Cardiac muscle cell (in vitro differentiated cells and primary cell): ENCODE measurements around the gene OPN4. TPM values are rescaled to one million over a fixed set of nuclear protein-coding genes. Genes with fewer than 3 reads are reported as not detected.

Experiments
- DNase-seq, 2 donors: peaks; one replicate each; pipeline versions ENCODE4 v3.0.0 to v3.0.0-alpha.2; 2010 to 2017; ENCODE audit warnings: low read depth in 1 of 2, low spot score in 1 of 2
- H3K27ac ChIP-seq: fragments of 200-600 bp; sonication (generic); 2 replicates; pipeline ENCODE4 v1.5.1; 2016
- H3K27me3 ChIP-seq: fragments of 200-600 bp; sonication (generic); 2 replicates; pipeline ENCODE4 v1.6.0; 2016; ENCODE audit warnings: control low read depth
- H3K36me3 ChIP-seq: fragments of 200-600 bp; sonication (generic); 2 replicates; pipeline ENCODE4 v1.5.1; 2016; ENCODE audit warnings: control low read depth
- H3K4me1 ChIP-seq: fragments of 200-600 bp; sonication (generic); 2 replicates; pipeline ENCODE4 v1.8.1; 2017; ENCODE audit warnings: low read depth, mild to moderate bottlenecking, mixed run types
- H3K4me3 ChIP-seq: fragments of 200-600 bp; sonication (generic); 2 replicates; pipeline ENCODE4 v1.5.1; 2016; ENCODE audit warnings: mild to moderate bottlenecking
- H3K9me3 ChIP-seq: fragments of 200-600 bp; sonication (generic); 2 replicates; pipeline ENCODE4 v1.5.1; 2017; ENCODE audit warnings: low read depth, mild to moderate bottlenecking, control low read depth
- polyA plus RNA-seq: library from polyadenylated mRNA; unstranded; fragments of >200 nt; fragmentation: Nextera tagmentation; extraction: Ambion mirVana; gene quantifications from 2 replicates; pipeline ENCODE4 v1.2.1, GENCODE V29; 2016
- total RNA-seq: library from RNA; depleted of rRNA; stranded (reverse); fragments of >200 nt; gene quantifications from 2 replicates; pipeline ENCODE4 v1.2.3, GENCODE V29; 2016
- TF ChIP-seq, protein P1 (sequence below): IDR thresholded peaks from 2 replicates; pipeline ENCODE4 v1.5.1; 2012; ENCODE audit warnings: low read depth, mild to moderate bottlenecking, low read length

Gene OPN4
- total and polyA plus RNA-seq, 2 experiments from 2014 or later: 0.18 TPM; not detected in 1

DNA sequence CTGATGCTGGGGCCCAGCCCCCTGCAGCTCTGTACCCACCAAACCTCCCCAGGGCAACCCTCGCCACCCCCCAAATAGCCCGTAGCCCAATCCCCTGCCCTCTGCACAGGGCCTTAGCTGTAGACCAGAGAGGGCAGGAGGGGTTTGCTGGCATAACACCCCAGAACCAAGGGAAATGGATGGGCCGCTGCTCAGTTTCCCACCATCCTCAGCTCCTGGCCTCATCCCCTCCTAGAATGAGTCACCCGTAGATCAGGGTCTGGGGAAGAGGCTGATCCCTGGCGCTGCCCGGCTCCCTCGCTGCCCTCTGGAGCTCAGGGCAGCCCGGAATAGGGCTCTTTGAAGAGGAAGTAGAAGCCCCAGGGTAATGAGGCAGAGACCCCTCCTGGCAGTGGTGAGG is 45.2 kb downstream of the OPN4 start:
- H3K9me3 ChIP-seq: no peaks in the 10 kb centered on the region
- H3K27me3 ChIP-seq: no peaks in the 10 kb centered on the region
- DNase-seq: no peak
- TF ChIP-seq, protein P1, sequence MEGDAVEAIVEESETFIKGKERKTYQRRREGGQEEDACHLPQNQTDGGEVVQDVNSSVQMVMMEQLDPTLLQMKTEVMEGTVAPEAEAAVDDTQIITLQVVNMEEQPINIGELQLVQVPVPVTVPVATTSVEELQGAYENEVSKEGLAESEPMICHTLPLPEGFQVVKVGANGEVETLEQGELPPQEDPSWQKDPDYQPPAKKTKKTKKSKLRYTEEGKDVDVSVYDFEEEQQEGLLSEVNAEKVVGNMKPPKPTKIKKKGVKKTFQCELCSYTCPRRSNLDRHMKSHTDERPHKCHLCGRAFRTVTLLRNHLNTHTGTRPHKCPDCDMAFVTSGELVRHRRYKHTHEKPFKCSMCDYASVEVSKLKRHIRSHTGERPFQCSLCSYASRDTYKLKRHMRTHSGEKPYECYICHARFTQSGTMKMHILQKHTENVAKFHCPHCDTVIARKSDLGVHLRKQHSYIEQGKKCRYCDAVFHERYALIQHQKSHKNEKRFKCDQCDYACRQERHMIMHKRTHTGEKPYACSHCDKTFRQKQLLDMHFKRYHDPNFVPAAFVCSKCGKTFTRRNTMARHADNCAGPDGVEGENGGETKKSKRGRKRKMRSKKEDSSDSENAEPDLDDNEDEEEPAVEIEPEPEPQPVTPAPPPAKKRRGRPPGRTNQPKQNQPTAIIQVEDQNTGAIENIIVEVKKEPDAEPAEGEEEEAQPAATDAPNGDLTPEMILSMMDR: no peak
- H3K4me3 ChIP-seq: no peak overlapping the region
- H3K27ac ChIP-seq: peak overlapping the region; percentile 77
- no peaks in the 10 kb centered on the region for H3K4me1 ChIP-seq
- H3K36me3 ChIP-seq: peaks cover 85% of the 10 kb centered on the region

DNA sequence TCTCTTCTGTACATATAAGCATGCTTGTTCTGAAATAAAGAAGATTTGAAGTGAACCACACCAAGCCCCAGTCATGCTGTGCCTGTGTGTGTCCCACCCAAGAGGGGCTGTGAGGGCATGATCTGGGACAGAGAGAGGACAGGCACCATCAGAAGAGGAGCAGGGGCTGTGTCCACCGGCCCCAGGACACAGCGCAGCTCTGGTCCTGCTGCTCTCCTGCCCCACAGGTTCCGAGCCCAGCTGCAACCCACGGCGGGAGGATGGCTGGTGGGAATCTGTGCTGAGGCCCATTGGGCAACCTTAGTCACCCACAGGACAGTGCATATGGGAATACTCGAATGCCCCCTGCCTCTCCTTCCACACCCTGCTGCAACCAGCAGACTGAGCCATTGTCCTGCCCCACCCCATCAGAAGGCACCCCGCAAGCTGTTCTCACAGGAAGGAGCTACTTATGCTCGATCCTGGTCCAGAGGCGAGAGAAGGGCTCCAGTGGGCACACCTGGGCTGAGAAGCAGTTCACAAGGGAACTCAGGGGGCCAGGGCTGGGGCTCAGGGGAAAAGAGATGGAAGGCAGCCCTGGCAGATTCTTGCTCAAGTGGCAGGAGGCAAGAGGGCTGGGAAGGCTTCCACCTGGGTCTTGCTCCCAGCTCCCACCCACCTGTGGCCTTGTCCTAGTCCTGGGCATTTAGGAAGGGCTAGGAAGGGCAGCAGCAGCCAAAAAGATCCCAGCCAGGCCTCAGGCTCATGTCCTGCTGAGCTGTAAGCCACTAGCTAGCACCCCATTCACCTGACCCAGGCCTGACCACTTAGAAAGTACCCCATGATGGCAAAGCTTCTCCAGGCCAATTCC is 45.9 kb downstream of the OPN4 start:
- peak overlapping the region; percentile 77 for H3K27ac ChIP-seq
- H3K4me1 ChIP-seq: no peaks in the 10 kb centered on the region
- TF ChIP-seq, protein P1: no peak
- no peaks in the 10 kb centered on the region for H3K9me3 ChIP-seq
- H3K27me3 ChIP-seq: no peaks in the 10 kb centered on the region
- DNase-seq: no peak
- no peak overlapping the region for H3K4me3 ChIP-seq
- H3K36me3 ChIP-seq: peaks cover 86% of the 10 kb centered on the region

DNA sequence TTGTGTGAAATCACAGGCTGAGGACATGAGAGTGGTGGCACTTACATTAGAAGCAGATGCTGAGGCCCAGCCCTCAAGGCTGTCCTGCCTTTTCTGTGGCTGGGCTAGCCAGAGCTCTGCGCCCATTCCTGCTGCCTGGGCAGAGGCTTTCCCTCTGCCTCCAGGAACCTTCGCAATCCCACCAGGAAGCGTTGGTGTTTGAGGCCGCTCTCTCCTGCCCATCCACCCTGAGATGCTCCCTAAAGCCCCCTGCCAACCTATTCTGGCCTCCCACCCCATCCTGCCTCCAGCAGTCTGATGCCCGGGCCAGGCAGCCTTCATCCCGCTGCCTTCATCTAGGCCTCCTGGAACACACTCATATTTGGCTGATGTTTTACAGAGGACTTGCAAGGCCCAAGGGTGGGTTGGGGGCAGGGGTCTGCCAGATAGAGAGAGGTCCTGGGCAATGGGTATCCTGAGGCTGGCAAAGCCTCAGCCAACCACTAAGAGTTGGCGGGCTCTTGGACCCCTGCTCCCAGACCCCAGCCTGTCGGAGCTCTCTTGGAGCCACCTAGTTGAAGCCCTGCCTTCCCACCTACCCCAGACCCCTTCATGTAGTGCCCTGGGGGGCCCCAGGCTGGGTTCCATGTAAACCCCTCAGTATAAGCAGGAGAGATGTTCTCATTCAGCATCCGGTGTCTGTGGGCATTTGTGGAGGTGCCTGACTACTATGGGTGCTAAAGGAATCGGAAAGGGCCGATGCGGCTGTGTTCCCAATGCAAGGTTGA is 46.7 kb downstream of the OPN4 start:
- Histone ChIP-seq H3K9me3 (no peaks in the 10 kb centered on the region), H3K36me3 (peaks cover 85% of the 10 kb centered on the region), H3K27me3 (no peaks in the 10 kb centered on the region), H3K4me3 (no peak overlapping the region), H3K4me1 (no peaks in the 10 kb centered on the region), H3K27ac (peak overlapping the region; percentile 77)
- TF ChIP-seq, protein P1: no peak
- no peak for DNase-seq

DNA sequence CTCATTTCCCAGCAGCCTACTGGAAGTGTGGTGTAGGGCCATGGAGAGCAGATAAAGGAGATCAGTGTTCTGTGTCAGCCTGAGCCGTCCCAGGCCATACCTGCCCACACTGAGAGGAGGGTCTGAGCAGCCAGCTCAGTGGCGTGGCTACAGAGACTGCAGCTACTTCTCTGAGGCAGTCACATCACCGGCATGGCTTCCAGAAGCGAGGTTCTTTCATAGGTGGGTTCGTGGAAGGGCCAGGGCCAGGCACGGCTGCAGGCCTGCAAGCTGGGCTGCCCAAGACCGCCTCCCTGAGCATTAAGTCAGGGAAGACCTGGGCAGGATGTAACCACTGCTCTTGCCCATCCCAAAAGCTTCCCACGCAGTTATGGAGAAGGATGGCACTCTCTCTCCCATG is 48.8 kb downstream of the OPN4 start:
- H3K27ac ChIP-seq: peak overlapping the region; percentile 60
- H3K9me3 ChIP-seq: no peaks in the 10 kb centered on the region
- peaks cover 91% of the 10 kb centered on the region for H3K36me3 ChIP-seq
- no peak for DNase-seq
- no peak overlapping the region for H3K4me3 ChIP-seq
- H3K27me3 ChIP-seq: no peaks in the 10 kb centered on the region
- TF ChIP-seq, protein P1: no peak
- H3K4me1 ChIP-seq: no peaks in the 10 kb centered on the region

DNA sequence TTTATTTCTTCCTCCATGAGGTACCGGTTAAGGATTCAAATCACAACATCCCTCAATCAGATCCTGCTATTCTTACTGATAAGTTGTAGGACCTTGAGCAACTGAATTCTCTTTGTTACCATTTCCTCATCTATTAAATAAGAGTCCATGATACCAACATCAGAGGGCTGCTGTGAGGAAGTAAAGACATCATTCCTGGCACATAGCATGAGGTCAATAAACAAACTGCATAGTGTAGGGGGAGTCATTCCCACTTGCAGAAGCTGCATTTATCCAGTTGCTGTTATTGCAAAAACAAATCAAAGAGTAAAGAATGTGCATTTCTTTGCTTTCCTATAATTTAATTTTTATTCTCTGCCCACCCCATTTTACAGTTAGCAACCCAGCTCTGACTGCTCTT is 50.8 kb downstream of the OPN4 start:
- Histone ChIP-seq H3K27me3 (no peaks in the 10 kb centered on the region), H3K4me1 (no peaks in the 10 kb centered on the region)

More for the DNA sequence above, 50.8 kb downstream of the OPN4 start:
- Histone ChIP-seq H3K9me3 (no peaks in the 10 kb centered on the region), H3K4me3 (no peak overlapping the region), H3K27ac (peak overlapping the region; percentile 95), H3K36me3 (peaks cover 76% of the 10 kb centered on the region)
- TF ChIP-seq, protein P1: no peak
- no peak for DNase-seq
